IPS-18c (cell line): ENCODE measurements around the gene AEN.

ENCODE experiments used
- H3K4me3 ChIP-seq: 2 replicates; pipeline ENCODE4 v1.7.0; 2013; ENCODE audit warnings: low read depth, mild to moderate bottlenecking, low read length, moderate library complexity; ENCODE audit not compliant: insufficient read depth
- H3K9me3 ChIP-seq: one replicate; pipeline ENCODE4 v1.6.1; 2013; ENCODE audit warnings: mild to moderate bottlenecking, low read length, moderate library complexity; ENCODE audit not compliant: control insufficient read depth, insufficient read depth

Gene AEN

GRCh38 chr15:88620995-88621772, at the start of gene AEN:
AEN (plus strand) TSS chr15:88621340; CDS start chr15:88626210, 4,870 bp downstream.
- Histone ChIP-seq H3K4me3 (peak within 1 kb of the TSS; percentile 97), H3K9me3 (no peaks in the 10 kb centered on the region)

DNA sequence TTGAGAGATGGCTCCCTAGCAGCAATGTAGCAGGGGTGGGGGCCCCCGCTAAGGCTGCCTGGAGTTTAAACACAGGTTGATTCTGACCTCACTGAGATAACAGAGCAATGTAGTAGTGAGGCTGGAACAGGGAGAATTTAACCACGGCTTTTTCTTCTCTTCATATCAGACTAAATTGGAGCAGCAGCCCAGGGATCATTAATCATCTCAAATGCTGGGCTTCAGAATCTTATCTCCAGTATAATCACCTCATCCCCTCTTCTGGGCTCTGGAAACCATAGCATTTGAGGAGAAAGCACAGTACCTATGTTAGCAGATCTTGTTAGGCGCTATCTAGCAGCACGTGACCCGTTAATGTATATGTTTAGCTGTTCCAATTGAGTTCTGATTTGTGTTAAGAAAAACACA, 49.3 kb upstream of the AEN start:
- Histone ChIP-seq H3K9me3 (no peaks in the 10 kb centered on the region), H3K4me3 (no peak overlapping the region)

DNA sequence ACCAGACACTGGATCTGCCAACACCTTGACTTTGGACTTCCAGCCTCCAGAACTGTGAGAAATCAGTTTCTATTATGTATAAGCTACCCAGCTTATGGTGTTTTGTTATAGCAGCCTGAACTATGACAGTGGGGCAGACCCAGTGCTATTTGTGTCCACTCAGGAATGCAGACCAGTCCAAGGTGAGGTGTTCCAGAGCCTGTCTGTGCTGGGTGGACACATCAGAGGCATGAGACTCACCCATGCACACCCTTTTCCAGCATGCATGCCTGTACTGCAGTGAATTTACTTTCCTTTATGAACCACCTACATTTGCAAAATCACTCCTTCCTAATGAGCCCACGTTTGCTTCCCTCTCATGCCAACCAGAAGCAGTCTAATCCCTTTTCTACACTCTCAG, 47.1 kb upstream of the AEN start:
- no peak overlapping the region for H3K4me3 ChIP-seq

DNA sequence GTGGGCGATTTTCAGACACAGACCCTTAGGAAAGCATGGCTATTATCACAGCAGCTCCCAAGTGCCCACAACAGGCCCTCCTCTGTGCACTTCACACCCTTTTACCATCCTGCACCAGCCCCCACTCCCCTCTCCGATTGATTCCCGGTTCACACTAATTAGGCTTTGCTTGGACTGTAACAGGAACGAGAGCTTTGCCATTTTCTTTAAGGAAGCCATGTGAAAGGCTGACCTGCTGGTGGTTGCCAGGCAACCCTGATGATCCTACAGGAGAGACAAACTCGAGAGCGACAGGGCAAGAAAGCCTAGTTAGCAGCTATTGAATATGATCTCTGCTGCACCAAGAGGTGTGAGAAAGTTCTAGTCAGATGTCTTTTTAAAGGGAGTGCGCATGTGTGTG, 46.5 kb upstream of the AEN start:
- H3K4me3 ChIP-seq, result no peak overlapping the region
- H3K9me3 ChIP-seq, result no peaks in the 10 kb centered on the region

More for the DNA sequence above, 47.1 kb upstream of the AEN start:
- no peaks in the 10 kb centered on the region for H3K9me3 ChIP-seq

GRCh38 chr15:88579322-88579721, 41.8 kb upstream of the AEN start:
- Histone ChIP-seq H3K4me3 (no peak overlapping the region), H3K9me3 (no peaks in the 10 kb centered on the region)

GRCh38 chr15:88580532-88580931, 40.6 kb upstream of the AEN start:
- no peak overlapping the region for H3K4me3 ChIP-seq

GRCh38 chr15:88586401-88587162, 34.6 kb upstream of the AEN start:
- Histone ChIP-seq H3K9me3 (no peaks in the 10 kb centered on the region), H3K4me3 (no peak overlapping the region)

More at GRCh38 chr15:88580532-88580931, 40.6 kb upstream of the AEN start:
- H3K9me3 ChIP-seq, result no peaks in the 10 kb centered on the region

GRCh38 chr15:88590759-88591158, 30.4 kb upstream of the AEN start:
- Histone ChIP-seq H3K9me3 (no peaks in the 10 kb centered on the region), H3K4me3 (no peak overlapping the region)

DNA sequence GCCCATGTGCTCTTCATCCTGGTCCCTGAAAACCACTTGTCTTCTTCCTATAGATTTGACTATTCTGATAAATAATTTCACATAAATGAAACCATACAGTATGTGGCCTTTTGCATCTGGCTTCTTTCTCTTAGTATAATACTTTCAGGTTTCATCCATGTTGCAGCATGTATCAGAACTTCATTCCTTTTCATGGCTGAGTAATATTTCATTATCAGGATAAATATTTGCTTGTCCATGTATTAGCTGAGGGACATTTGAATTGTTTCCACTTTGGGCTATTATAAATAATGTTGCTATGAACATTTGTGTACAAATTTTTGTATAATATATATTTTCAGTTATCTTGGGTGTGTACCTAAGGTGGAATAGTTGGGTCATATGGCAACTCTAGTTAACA, 29.8 kb upstream of the AEN start:
- no peak overlapping the region for H3K4me3 ChIP-seq
- no peaks in the 10 kb centered on the region for H3K9me3 ChIP-seq

GRCh38 chr15:88603885-88604284, 17.3 kb upstream of the AEN start:
- Histone ChIP-seq H3K9me3 (peaks cover 3% of the 10 kb centered on the region), H3K4me3 (peak overlapping the region; percentile 53)

- Histone ChIP-seq H3K4me3 (peak overlapping the region; percentile 53), H3K9me3 (peaks cover 3% of the 10 kb centered on the region)
Measured at GRCh38 chr15:88604381-88605188, 16.6 kb upstream of the AEN start.

DNA sequence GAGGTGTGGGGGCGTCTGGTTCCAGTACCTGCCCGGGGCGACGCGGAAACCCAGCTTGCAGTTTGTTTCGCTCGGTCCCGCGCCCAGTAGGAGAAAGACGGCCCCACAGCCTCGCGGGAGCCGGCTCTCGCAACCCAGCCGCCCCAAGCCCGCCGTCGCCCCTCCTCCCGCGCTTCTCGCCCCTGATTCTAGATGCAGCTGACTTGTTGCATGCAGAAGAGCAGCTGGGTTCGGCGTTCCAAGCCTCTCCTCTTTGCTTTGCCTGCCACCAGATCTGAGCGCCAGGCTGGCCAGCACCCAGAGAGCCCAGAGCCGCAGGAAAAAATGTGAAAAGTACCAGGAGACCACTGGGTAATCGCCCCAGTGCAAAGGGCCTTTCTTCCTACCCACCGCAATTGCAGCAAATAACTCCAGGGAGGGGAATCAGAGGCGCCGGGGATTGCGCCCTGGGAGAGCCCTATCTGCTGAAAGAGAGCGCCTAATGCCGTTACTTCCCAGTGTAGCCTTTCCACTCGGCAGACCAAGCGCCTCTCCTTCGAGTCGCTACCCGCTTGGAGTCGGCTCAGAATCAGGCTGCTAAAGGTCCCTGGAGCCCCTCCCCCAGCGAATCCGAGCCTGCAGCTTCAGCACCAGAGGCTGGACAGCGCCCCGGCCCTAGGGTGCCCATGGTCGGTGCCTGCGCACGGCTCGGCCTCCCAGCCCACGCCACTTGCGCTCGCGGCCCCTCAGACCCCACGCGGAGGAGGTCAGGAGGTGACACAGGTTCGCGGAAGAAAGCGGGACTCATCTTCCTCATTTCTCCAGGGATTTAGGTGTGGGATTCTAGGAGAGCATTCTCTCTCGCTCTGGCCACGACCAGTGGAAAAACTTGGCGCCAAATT, 15.7 kb upstream of the AEN start:
- peaks cover 3% of the 10 kb centered on the region for H3K9me3 ChIP-seq
- H3K4me3 ChIP-seq, result peak overlapping the region; percentile 53

DNA sequence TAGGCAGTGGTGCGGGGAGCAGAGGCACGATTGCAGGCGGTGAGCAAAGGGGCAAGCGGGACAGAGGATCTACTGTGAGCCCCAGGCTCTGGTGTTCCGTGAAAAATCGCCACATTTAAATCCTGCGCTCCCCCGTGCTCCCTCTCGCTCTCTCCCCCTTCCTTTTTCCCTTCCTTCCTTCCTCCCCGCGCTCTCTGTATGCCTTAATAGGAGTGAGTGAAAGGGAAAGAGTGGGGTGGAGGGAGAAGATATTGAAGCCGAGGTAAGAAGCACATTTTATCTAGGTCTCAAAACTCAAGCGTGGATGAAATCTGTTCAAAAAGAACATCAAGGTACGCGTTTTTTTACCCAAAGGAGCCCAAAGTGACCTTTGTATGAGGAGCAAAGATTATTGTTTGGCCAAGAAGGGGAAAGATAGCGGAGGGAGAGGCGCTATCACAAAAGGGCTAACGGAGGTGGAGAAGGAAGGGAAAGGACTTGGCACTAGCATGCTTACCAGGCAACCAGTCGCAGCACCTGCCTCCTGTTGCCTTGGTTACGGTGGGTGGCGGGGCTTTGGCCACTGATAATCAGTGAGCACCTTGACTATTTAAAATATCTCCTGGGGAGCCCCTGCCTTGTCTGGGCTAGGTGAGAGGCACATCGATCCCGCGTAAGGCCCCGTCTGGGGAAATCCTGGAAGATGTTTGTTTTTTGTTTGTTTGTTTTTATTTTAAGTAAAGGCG, 14.9 kb upstream of the AEN start:
- Histone ChIP-seq H3K4me3 (peak overlapping the region; percentile 53), H3K9me3 (peaks cover 3% of the 10 kb centered on the region)

- Histone ChIP-seq H3K4me3 (no peak overlapping the region), H3K9me3 (peaks cover 3% of the 10 kb centered on the region)
Measured at GRCh38 chr15:88607951-88608350, 13.2 kb upstream of the AEN start.

GRCh38 chr15:88608607-88609181, 12.4 kb upstream of the AEN start:
- no peak overlapping the region for H3K4me3 ChIP-seq
- peaks cover 3% of the 10 kb centered on the region for H3K9me3 ChIP-seq
